K562 (cell line): Measurements from ENCODE around the gene RNU1-4.
"Not testable (repeated sequence)": the region's sequence is repeated elsewhere in the genome, so short reads cannot be mapped to it uniquely, and the experiment has no call there.

ENCODE experiments used
- FOS ChIP-seq: IDR thresholded peaks from 3 replicates; pipeline ENCODE4 v1.6.1; 2011; ENCODE audit not compliant: insufficient read length; ENCODE audit errors: extremely low read depth
- GABPB1 ChIP-seq: sonication (generic); formaldehyde crosslinking; IDR thresholded peaks from 2 replicates; pipeline ENCODE4 v1.8.0; 2022; ENCODE audit warnings: mild to moderate bottlenecking, missing genetic modification reagents
- KAT7 ChIP-seq: sonication (generic); formaldehyde crosslinking; IDR thresholded peaks from 2 replicates; pipeline ENCODE4 v1.8.0; 2022; ENCODE audit warnings: missing genetic modification reagents, mild to moderate bottlenecking, borderline replicate concordance
- MAX ChIP-seq: sonication (generic); formaldehyde crosslinking; IDR thresholded peaks from 2 replicates; pipeline ENCODE4 v1.9.0; 2022; ENCODE audit warnings: mild to moderate bottlenecking, missing genetic modification reagents
- MECOM ChIP-seq: fragments of 250-450 bp; sonication (Bioruptor Pico); IDR thresholded peaks from 2 replicates; pipeline ENCODE4 v1.8.0; 2022; ENCODE audit warnings: inconsistent platforms
- NUFIP1 ChIP-seq: fragments of 450-650 bp; IDR thresholded peaks from 2 replicates; pipeline ENCODE4 v1.6.1; 2018; ENCODE audit not compliant: partially characterized antibody
- POLR2A ChIP-seq: fragments of 450-650 bp; conservative IDR thresholded peaks from 2 replicates; pipeline ENCODE4 v1.6.1; 2016
- TEAD4 ChIP-seq, 2 experiments: sonication (generic) in 1 of 2; formaldehyde crosslinking in 1 of 2; IDR thresholded peaks; 2 replicates each; pipeline versions ENCODE4 v1.6.1 to v1.8.0; 2012 to 2022; ENCODE audit warnings: borderline replicate concordance in 1 of 2, inconsistent platforms in 1 of 2, low read length in 1 of 2, mild to moderate bottlenecking in 1 of 2, missing genetic modification reagents in 1 of 2
- TF ChIP-seq, protein P1 (sequence below): fragments of 450-650 bp; IDR thresholded peaks from 2 replicates; pipeline ENCODE4 v1.6.1; 2018; ENCODE audit not compliant: partially characterized antibody
- TF ChIP-seq, protein P2 (sequence below), 2 experiments: fragments of 450-650 bp; IDR thresholded peaks; 2 replicates each; pipeline ENCODE4 v1.6.1; 2016
- TF ChIP-seq, protein P3 (sequence below), 3 experiments: IDR thresholded peaks in 2 of 3; conservative IDR thresholded peaks in 1 of 3; 2 replicates each; pipeline ENCODE4 v1.5.1; 2011 to 2012; ENCODE audit warnings: low read length in 3 of 3, mild to moderate bottlenecking in 3 of 3, control low read depth in 2 of 3, improper control_type of control experiment in 1 of 3, inconsistent platforms in 1 of 3, low read depth in 1 of 3, mixed read lengths in 1 of 3, moderate library complexity in 1 of 3; ENCODE audit not compliant: insufficient read depth in 2 of 3

- not testable (repeated sequence) for TF ChIP-seq MECOM (CRISPR knock-in tag); NUFIP1; MAX (CRISPR knock-in tag); TEAD4 (IDR thresholded peaks at IDR 0.05; ENCODE audit: low read length); TEAD4 (CRISPR knock-in tag; IDR thresholded peaks at IDR 0.05; ENCODE audit: borderline replicate concordance); GABPB1; FOS; POLR2A; KAT7 (CRISPR knock-in tag)
- TF ChIP-seq, protein P1, sequence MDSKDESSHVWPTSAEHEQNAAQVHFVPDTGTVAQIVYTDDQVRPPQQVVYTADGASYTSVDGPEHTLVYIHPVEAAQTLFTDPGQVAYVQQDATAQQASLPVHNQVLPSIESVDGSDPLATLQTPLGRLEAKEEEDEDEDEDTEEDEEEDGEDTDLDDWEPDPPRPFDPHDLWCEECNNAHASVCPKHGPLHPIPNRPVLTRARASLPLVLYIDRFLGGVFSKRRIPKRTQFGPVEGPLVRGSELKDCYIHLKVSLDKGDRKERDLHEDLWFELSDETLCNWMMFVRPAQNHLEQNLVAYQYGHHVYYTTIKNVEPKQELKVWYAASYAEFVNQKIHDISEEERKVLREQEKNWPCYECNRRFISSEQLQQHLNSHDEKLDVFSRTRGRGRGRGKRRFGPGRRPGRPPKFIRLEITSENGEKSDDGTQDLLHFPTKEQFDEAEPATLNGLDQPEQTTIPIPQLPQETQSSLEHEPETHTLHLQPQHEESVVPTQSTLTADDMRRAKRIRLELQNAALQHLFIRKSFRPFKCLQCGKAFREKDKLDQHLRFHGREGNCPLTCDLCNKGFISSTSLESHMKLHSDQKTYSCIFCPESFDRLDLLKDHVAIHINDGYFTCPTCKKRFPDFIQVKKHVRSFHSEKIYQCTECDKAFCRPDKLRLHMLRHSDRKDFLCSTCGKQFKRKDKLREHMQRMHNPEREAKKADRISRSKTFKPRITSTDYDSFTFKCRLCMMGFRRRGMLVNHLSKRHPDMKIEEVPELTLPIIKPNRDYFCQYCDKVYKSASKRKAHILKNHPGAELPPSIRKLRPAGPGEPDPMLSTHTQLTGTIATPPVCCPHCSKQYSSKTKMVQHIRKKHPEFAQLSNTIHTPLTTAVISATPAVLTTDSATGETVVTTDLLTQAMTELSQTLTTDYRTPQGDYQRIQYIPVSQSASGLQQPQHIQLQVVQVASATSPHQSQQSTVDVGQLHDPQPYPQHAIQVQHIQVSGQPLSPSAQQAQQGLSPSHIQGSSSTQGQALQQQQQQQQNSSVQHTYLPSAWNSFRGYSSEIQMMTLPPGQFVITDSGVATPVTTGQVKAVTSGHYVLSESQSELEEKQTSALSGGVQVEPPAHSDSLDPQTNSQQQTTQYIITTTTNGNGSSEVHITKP = not testable (repeated sequence)
- TF ChIP-seq, protein P2, sequence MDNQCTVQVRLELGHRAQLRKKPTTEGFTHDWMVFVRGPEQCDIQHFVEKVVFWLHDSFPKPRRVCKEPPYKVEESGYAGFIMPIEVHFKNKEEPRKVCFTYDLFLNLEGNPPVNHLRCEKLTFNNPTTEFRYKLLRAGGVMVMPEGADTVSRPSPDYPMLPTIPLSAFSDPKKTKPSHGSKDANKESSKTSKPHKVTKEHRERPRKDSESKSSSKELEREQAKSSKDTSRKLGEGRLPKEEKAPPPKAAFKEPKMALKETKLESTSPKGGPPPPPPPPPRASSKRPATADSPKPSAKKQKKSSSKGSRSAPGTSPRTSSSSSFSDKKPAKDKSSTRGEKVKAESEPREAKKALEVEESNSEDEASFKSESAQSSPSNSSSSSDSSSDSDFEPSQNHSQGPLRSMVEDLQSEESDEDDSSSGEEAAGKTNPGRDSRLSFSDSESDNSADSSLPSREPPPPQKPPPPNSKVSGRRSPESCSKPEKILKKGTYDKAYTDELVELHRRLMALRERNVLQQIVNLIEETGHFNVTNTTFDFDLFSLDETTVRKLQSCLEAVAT (IDR thresholded peaks at IDR 0.05) = not testable (repeated sequence)
- TF ChIP-seq, protein P3, sequence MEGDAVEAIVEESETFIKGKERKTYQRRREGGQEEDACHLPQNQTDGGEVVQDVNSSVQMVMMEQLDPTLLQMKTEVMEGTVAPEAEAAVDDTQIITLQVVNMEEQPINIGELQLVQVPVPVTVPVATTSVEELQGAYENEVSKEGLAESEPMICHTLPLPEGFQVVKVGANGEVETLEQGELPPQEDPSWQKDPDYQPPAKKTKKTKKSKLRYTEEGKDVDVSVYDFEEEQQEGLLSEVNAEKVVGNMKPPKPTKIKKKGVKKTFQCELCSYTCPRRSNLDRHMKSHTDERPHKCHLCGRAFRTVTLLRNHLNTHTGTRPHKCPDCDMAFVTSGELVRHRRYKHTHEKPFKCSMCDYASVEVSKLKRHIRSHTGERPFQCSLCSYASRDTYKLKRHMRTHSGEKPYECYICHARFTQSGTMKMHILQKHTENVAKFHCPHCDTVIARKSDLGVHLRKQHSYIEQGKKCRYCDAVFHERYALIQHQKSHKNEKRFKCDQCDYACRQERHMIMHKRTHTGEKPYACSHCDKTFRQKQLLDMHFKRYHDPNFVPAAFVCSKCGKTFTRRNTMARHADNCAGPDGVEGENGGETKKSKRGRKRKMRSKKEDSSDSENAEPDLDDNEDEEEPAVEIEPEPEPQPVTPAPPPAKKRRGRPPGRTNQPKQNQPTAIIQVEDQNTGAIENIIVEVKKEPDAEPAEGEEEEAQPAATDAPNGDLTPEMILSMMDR (IDR thresholded peaks at IDR 0.05 in 2 of 3, conservative IDR thresholded peaks at IDR 0.05 in 1 of 3; ENCODE audit: insufficient read depth in 2 of 3, low read depth in 1 of 3, low read length in 3 of 3) = not testable (repeated sequence)
Observed at GRCh38 chr1:16704076-16704475, 36.2 kb upstream of the RNU1-4 start.
